DOHH2 (cell line): ENCODE results near the gene SLC47A1.

Source experiments
- CTCF ChIP-seq: fragments of 200-600 bp; sonication (generic); IDR thresholded peaks from one replicate; pipeline ENCODE4 v1.5.1; 2014; ENCODE audit warnings: antibody characterized with exemption, mild to moderate bottlenecking, low read depth, low read length; ENCODE audit not compliant: poor library complexity, severe bottlenecking
- EZH2phosphoT487 ChIP-seq: fragments of 200-600 bp; sonication (generic); IDR thresholded peaks from 2 replicates; pipeline ENCODE4 v1.6.1; 2017; ENCODE audit warnings: borderline replicate concordance, mild to moderate bottlenecking, antibody characterized with exemption, low read length, moderate library complexity, mixed read lengths

DNA sequence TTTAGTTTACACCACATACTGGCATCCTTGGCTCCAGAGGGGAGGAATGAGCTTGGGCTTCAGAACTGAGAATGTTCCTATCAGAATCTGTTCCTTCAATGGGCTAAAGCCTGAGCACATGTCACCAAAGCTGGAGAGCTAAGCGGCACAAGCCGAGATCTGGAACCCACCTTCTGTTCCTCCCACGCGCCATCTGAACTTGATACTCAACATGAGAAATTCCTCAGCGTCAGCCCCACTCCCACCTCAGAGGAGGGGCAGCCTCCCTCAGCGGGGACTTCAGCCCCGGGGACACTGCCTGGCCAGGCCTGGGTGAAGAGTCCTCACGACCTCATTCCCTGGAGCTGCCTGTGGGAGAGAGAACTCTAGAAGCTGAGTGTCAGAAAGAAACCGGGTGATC lies 22.8 kb upstream of the SLC47A1 start:
- TF ChIP-seq CTCF: no peak
- TF ChIP-seq EZH2phosphoT487: no peak
